H1 (cell line): Measurements from ENCODE around the gene CMSS1. TPM values are rescaled to one million over a fixed set of nuclear protein-coding genes. Genes with fewer than 3 reads are reported as not detected.

Source experiments
- CTCF ChIA-PET: fragments of 300-600 bp; sonication (Branson Sonifier 250); formaldehyde crosslinking; loops from one replicate; lab custom pipeline; 2021; ENCODE audit not compliant: partially characterized antibody; lab: Charles Lee
- POLR2A ChIA-PET: fragments of 300-600 bp; sonication (Branson Sonifier 250); formaldehyde crosslinking; loops from one replicate; lab custom pipeline; 2021; ENCODE audit warnings: inconsistent platforms; ENCODE audit not compliant: partially characterized antibody; lab: Charles Lee
- DNase-seq, 2 experiments: peaks; one replicate each; pipeline versions ENCODE4 v3.0.0 to v3.0.0-alpha.2; 2010 to 2022; ENCODE audit warnings: low spot score in 2 of 2, low read depth in 1 of 2, mixed read lengths in 1 of 2
- FAIRE-seq: peaks from 2 replicates; lab custom pipeline; 2011; peaks lifted over from hg19 to GRCh38; lab: Jason Lieb, UNC
- H2AFZ ChIP-seq: 2 replicates; pipeline ENCODE4 v1.8.1; 2012; ENCODE audit warnings: low read length, inconsistent platforms
- H2AK5ac ChIP-seq: 2 replicates; pipeline ENCODE4 v1.6.1; 2013; ENCODE audit warnings: low read depth, low read length
- H2BK120ac ChIP-seq: replicated peaks from 2 replicates; pipeline ENCODE3; 2013; ENCODE audit warnings: low read depth, low read length, inconsistent platforms
- H2BK12ac ChIP-seq: 2 replicates; pipeline ENCODE4 v1.6.1; 2013; ENCODE audit warnings: low read depth, low read length
- H2BK15ac ChIP-seq: 2 replicates; pipeline ENCODE4 v1.6.1; 2013; ENCODE audit warnings: low read length
- H2BK20ac ChIP-seq: 2 replicates; pipeline ENCODE4 v1.6.1; 2013; ENCODE audit warnings: low read length
- H2BK5ac ChIP-seq: 2 replicates; pipeline ENCODE4 v1.6.1; 2013; ENCODE audit warnings: low read depth, low read length
- H3K14ac ChIP-seq: 2 replicates; pipeline ENCODE4 v1.6.1; 2013; ENCODE audit warnings: inconsistent platforms; ENCODE audit not compliant: insufficient read length
- H3K18ac ChIP-seq: 2 replicates; pipeline ENCODE4 v1.6.1; 2013; ENCODE audit warnings: low read length; ENCODE audit errors: extremely low read depth
- H3K23ac ChIP-seq: 2 replicates; pipeline ENCODE4 v1.6.1; 2013; ENCODE audit warnings: inconsistent platforms; ENCODE audit not compliant: insufficient read length
- H3K23me2 ChIP-seq: 2 replicates; pipeline ENCODE4 v1.6.1; 2013; ENCODE audit warnings: low read depth, low read length
- H3K27ac ChIP-seq: 2 replicates; pipeline ENCODE4 v1.6.1; 2011; ENCODE audit warnings: low read depth, low read length, inconsistent platforms
- H3K27me3 ChIP-seq, 4 experiments: replicated peaks in 1 of 4; 1 replicate in 1 of 4; 2 replicates in 3 of 4; pipeline versions ENCODE4 v1.6.1 to v1.8.1; 2011 to 2013; ENCODE audit warnings: low read length in 3 of 4, mild to moderate bottlenecking in 3 of 4, inconsistent platforms in 2 of 4, mixed read lengths in 2 of 4, moderate library complexity in 1 of 4; ENCODE audit not compliant: control insufficient read depth in 3 of 4, insufficient read depth in 3 of 4; ENCODE audit errors: extremely low read depth in 1 of 4
- H3K36me3 ChIP-seq, 4 experiments: 2 replicates each; pipeline versions ENCODE4 v1.6.1 to v1.8.1; 2011 to 2013; ENCODE audit warnings: mild to moderate bottlenecking in 4 of 4, low read length in 3 of 4, moderate library complexity in 2 of 4, control low read depth in 1 of 4, inconsistent platforms in 1 of 4; ENCODE audit not compliant: insufficient read depth in 4 of 4, control insufficient read depth in 2 of 4
- H3K4ac ChIP-seq: replicated peaks from 2 replicates; pipeline ENCODE3; 2013; ENCODE audit warnings: low read length, low read depth, mixed read lengths, inconsistent platforms; ENCODE audit not compliant: insufficient read length
- H3K4me1 ChIP-seq, 4 experiments: replicated peaks in 1 of 4; 1 replicate in 1 of 4; 2 replicates in 3 of 4; pipeline versions ENCODE4 v1.6.1 to v1.8.1; 2011 to 2013; ENCODE audit warnings: low read length in 3 of 4, inconsistent platforms in 2 of 4, mixed read lengths in 1 of 4; ENCODE audit not compliant: insufficient read depth in 4 of 4, control insufficient read depth in 3 of 4
- H3K4me2 ChIP-seq, 2 experiments: 2 replicates each; pipeline versions ENCODE4 v1.6.1 to v1.8.1; 2011 to 2013; ENCODE audit warnings: low read depth in 2 of 2, low read length in 2 of 2, control low read depth in 1 of 2, inconsistent platforms in 1 of 2, mild to moderate bottlenecking in 1 of 2; ENCODE audit not compliant: insufficient read depth in 1 of 2
- H3K4me3 ChIP-seq, 4 experiments: fragments of 200-600, 300-600 bp in 1 of 4; sonication (generic), shearing (Covaris generic), sonication (Bioruptor Twin) in 1 of 4; 2 replicates each; pipeline versions ENCODE4 v1.5.1 to v1.8.1; 2011 to 2016; ENCODE audit warnings: low read length in 4 of 4, low read depth in 3 of 4, control low read depth in 2 of 4, inconsistent platforms in 2 of 4, mild to moderate bottlenecking in 2 of 4, mixed read lengths in 1 of 4, moderate library complexity in 1 of 4; ENCODE audit not compliant: insufficient read depth in 2 of 4; ENCODE audit errors: extremely low read depth in 1 of 4
- H3K56ac ChIP-seq: replicated peaks from 2 replicates; pipeline ENCODE3; 2013; ENCODE audit warnings: low read depth, mild to moderate bottlenecking, mixed read lengths, low read length, inconsistent platforms; ENCODE audit not compliant: insufficient read length
- H3K79me1 ChIP-seq: 2 replicates; pipeline ENCODE4 v1.6.1; 2013; ENCODE audit warnings: low read depth, low read length, control low read depth
- H3K79me2 ChIP-seq, 2 experiments: 2 replicates each; pipeline versions ENCODE4 v1.6.1 to v1.8.1; 2012 to 2013; ENCODE audit warnings: low read length in 2 of 2, mild to moderate bottlenecking in 2 of 2, inconsistent platforms in 1 of 2; ENCODE audit not compliant: insufficient read depth in 2 of 2, control insufficient read depth in 1 of 2
- H3K9ac ChIP-seq, 4 experiments: replicated peaks in 1 of 4; 1 replicate in 1 of 4; 2 replicates in 3 of 4; pipeline versions ENCODE4 v1.6.1 to v1.8.1; 2011 to 2013; ENCODE audit warnings: low read depth in 3 of 4, low read length in 3 of 4, control low read depth in 2 of 4, mild to moderate bottlenecking in 2 of 4, moderate library complexity in 2 of 4, inconsistent platforms in 1 of 4; ENCODE audit errors: extremely low read depth in 1 of 4
- H3K9me3 ChIP-seq, 2 experiments: 2 replicates each; pipeline versions ENCODE4 v1.6.1 to v1.8.1; 2012 to 2013; ENCODE audit warnings: mild to moderate bottlenecking in 2 of 2, moderate library complexity in 2 of 2, control low read depth in 1 of 2, inconsistent platforms in 1 of 2, low read depth in 1 of 2, low read length in 1 of 2, mixed read lengths in 1 of 2; ENCODE audit not compliant: insufficient read depth in 2 of 2
- H4K20me1 ChIP-seq, 2 experiments: replicated peaks in 1 of 2; 2 replicates each; pipeline versions ENCODE3 to v1.8.1; 2011 to 2013; ENCODE audit warnings: inconsistent platforms in 2 of 2, low read length in 2 of 2, mild to moderate bottlenecking in 1 of 2; ENCODE audit not compliant: insufficient read depth in 2 of 2, control insufficient read depth in 1 of 2
- H4K5ac ChIP-seq: 2 replicates; pipeline ENCODE4 v1.6.1; 2013; ENCODE audit warnings: low read length, low read depth, mixed read lengths, inconsistent platforms; ENCODE audit not compliant: insufficient read length
- H4K8ac ChIP-seq: 2 replicates; pipeline ENCODE4 v1.8.0; 2013; ENCODE audit warnings: mild to moderate bottlenecking, moderate library complexity, low read length, inconsistent platforms; ENCODE audit not compliant: insufficient read depth; ENCODE audit errors: extremely low read depth
- H4K91ac ChIP-seq: replicated peaks from 2 replicates; pipeline ENCODE3; 2013; ENCODE audit warnings: low read length, mixed read lengths, inconsistent platforms; ENCODE audit not compliant: insufficient read length
- MAFK ChIP-seq: IDR thresholded peaks from 2 replicates; pipeline ENCODE4 v1.6.1; 2012; ENCODE audit warnings: low read depth, mild to moderate bottlenecking, improper control_type of control experiment, low read length
- PHF8 ChIP-seq: fragments of 200-600 bp; sonication (generic); conservative IDR thresholded peaks from 2 replicates; pipeline ENCODE4 v1.7.1; 2012; ENCODE audit warnings: low read depth, mild to moderate bottlenecking, inconsistent platforms, low read length, moderate library complexity
- POLR2A ChIP-seq, 2 experiments: IDR thresholded peaks; 1 replicate in 1 of 2; 2 replicates in 1 of 2; pipeline ENCODE4 v1.6.1; 2011; ENCODE audit warnings: low read depth in 2 of 2, low read length in 2 of 2, mild to moderate bottlenecking in 2 of 2; ENCODE audit errors: control extremely low read depth in 1 of 2
- RNF2 ChIP-seq: fragments of 200-900, 300-1000 bp; sonication (generic); IDR thresholded peaks from 2 replicates; pipeline ENCODE4 v1.7.1; 2016; ENCODE audit warnings: borderline replicate concordance, low read depth, mild to moderate bottlenecking, antibody characterized with exemption, low read length; ENCODE audit not compliant: poor library complexity, severe bottlenecking; ENCODE audit errors: missing control alignments
- WGBS, 2 experiments: shearing (Covaris generic) in 1 of 2; methylation state at CpG; one replicate each; pipeline versions ENCODE4 v1.1.6 to v1.1.7; 2013 to 2015; ENCODE audit warnings: low lambda C conversion rate in 2 of 2, mixed read lengths in 2 of 2, inconsistent platforms in 1 of 2, low coverage in 1 of 2, missing lambda C conversion rate in 1 of 2; ENCODE audit not compliant: insufficient replicate concordance in 2 of 2, insufficient coverage in 1 of 2, insufficient read length in 1 of 2; ENCODE audit errors: extremely low coverage in 1 of 2, missing lambda C conversion rate in 1 of 2; 5-methylcytosine and 5-hydroxymethylcytosine counted together
- polyA plus RNA-seq, 7 experiments: library from polyadenylated mRNA; depleted of rRNA in 3 of 7; stranded (reverse) in 5 of 7; unstranded in 2 of 7; fragments of >200 nt in 5 of 7; fragments of 200-250 nt in 2 of 7; gene quantifications; 1 replicate in 5 of 7; 2 replicates in 1 of 7; 4 replicates in 1 of 7; pipeline versions ENCODE4 v1.2.1 to v1.2.3, GENCODE V29; 2011 to 2013; ENCODE audit warnings: missing spikeins in 2 of 7, mixed read lengths in 2 of 7
- total RNA-seq: library from RNA; stranded (reverse); fragmentation: NEBNext Ultra II Directional; extraction: Animal tissue kit (Norgen Biotek cat#: 25700); gene quantifications from 2 replicates; pipeline ENCODE4 v1.2.1, GENCODE V29; 2021
- TF ChIP-seq, protein P1 (sequence below), 3 experiments: IDR thresholded peaks; 1 replicate in 2 of 3; 2 replicates in 1 of 3; pipeline versions ENCODE4 v1.5.1 to v1.6.1; 2011; ENCODE audit warnings: low read length in 3 of 3, mild to moderate bottlenecking in 3 of 3, inconsistent platforms in 2 of 3, low read depth in 1 of 3, moderate library complexity in 1 of 3; ENCODE audit not compliant: insufficient read depth in 1 of 3; ENCODE audit errors: control extremely low read depth in 1 of 3
- TF ChIP-seq, protein P2 (sequence below): IDR thresholded peaks from 2 replicates; pipeline ENCODE4 v1.6.1; 2011; ENCODE audit warnings: low read length, improper control_type of control experiment

CMSS1 gene
- total and polyA plus RNA-seq, 2 of the 8 experiments (the other 6 are each of a cell fraction or from before 2014, with no cell fraction given): 15.2 to 75.1 TPM

DNA sequence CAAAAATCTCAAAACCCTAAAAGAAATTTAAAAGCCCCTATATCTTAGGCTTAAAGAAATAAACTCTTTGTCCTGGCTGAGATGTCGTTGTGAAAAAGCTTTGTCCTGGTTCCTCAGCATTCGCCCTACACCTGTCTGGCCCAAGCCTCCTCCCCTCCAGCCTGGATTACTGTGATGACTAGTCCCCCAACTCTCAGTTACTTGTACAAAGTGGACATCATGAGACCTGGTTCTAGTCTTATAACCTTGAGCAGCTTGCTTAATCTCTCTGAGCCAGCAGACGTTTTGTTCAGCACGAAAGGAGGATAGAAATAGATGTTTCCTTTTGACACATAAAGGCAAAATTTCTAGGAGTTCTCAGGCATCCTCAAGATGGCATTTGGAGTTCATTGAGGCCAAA, 245.0 kb downstream of the CMSS1 start:
- H2BK5ac ChIP-seq: no peak overlapping the region
- no peak overlapping the region for H2BK15ac ChIP-seq
- H3K23ac ChIP-seq: no peak overlapping the region
- H3K18ac ChIP-seq: no peak overlapping the region
- H3K4me2 ChIP-seq: no peak overlapping the region
- no peak overlapping the region for H3K14ac ChIP-seq
- H3K36me3 ChIP-seq: no peaks in the 10 kb centered on the region
- no peak overlapping the region for H4K91ac ChIP-seq
- no peaks in the 10 kb centered on the region for H4K20me1 ChIP-seq
- DNase-seq: no peak
- no peaks in the 10 kb centered on the region; the same call in 1 of the 2 replicates for H3K23me2 ChIP-seq
- no peaks in the 10 kb centered on the region for H3K79me2 ChIP-seq
- H3K27ac ChIP-seq: no peak overlapping the region
- H2BK20ac ChIP-seq: no peak overlapping the region
- ChIA-PET CTCF (interaction anchor here (1.0 kb wide), 1 partner anchor 191 kb away, joined by 3 read pairs; no protein-coding TSS in a partner anchor), POLR2A (no interaction called here)
- no peak overlapping the region for H3K56ac ChIP-seq
- no peaks in the 10 kb centered on the region for H3K4me1 ChIP-seq
- H3K4ac ChIP-seq: no peak overlapping the region
- WGBS, 2 experiments: 98% methylated on average over 4 of the region's 4 CpGs; no CpG with 5 or more reads in 1 of the 2 experiments
- TF ChIP-seq PHF8 (no peak), POLR2A (IDR thresholded peaks at IDR 0.05; ENCODE audit: control extremely low read depth in 1 of 2, low read depth in 2 of 2, low read length in 2 of 2) (no peak), MAFK (no peak), RNF2 (no peak)
- TF ChIP-seq, protein P1, sequence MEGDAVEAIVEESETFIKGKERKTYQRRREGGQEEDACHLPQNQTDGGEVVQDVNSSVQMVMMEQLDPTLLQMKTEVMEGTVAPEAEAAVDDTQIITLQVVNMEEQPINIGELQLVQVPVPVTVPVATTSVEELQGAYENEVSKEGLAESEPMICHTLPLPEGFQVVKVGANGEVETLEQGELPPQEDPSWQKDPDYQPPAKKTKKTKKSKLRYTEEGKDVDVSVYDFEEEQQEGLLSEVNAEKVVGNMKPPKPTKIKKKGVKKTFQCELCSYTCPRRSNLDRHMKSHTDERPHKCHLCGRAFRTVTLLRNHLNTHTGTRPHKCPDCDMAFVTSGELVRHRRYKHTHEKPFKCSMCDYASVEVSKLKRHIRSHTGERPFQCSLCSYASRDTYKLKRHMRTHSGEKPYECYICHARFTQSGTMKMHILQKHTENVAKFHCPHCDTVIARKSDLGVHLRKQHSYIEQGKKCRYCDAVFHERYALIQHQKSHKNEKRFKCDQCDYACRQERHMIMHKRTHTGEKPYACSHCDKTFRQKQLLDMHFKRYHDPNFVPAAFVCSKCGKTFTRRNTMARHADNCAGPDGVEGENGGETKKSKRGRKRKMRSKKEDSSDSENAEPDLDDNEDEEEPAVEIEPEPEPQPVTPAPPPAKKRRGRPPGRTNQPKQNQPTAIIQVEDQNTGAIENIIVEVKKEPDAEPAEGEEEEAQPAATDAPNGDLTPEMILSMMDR (IDR thresholded peaks at IDR 0.05; ENCODE audit: control extremely low read depth in 1 of 3, insufficient read depth in 1 of 3, low read depth in 1 of 3, low read length in 3 of 3): no peak
- TF ChIP-seq, protein P2, sequence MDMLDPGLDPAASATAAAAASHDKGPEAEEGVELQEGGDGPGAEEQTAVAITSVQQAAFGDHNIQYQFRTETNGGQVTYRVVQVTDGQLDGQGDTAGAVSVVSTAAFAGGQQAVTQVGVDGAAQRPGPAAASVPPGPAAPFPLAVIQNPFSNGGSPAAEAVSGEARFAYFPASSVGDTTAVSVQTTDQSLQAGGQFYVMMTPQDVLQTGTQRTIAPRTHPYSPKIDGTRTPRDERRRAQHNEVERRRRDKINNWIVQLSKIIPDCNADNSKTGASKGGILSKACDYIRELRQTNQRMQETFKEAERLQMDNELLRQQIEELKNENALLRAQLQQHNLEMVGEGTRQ: no peak
- TF ChIP-seq, all 59 proteins: peak for 0
- H2BK120ac ChIP-seq: no peak overlapping the region
- H2BK12ac ChIP-seq: no peak overlapping the region
- H4K8ac ChIP-seq: no peak overlapping the region
- H3K4me3 ChIP-seq: no peak overlapping the region
- H4K5ac ChIP-seq: no peak overlapping the region
- no peak for FAIRE-seq
- no peaks in the 10 kb centered on the region for H3K27me3 ChIP-seq
- H3K9me3 ChIP-seq: no peaks in the 10 kb centered on the region
- H3K9ac ChIP-seq: no peak overlapping the region
- H3K79me1 ChIP-seq: 0 out of 2 replicates have a peak, but pooled peaks cover 2% of the 10 kb centered on the region
- no peak overlapping the region for H2AK5ac ChIP-seq
- H2AFZ ChIP-seq: no peak overlapping the region
